IMR-90 (cell line): ENCODE results near the gene GABPA. TPM values are rescaled to one million over a fixed set of nuclear protein-coding genes. Genes with fewer than 3 reads are reported as not detected.

Source experiments
- ATAC-seq: fragments of 200-7000 bp; cut with Tn5 transposase; 2 replicates; pipeline ENCODE4 v1.9.1; 2020; ENCODE audit warnings: low read depth, mild to moderate bottlenecking, moderate library complexity
- BruUV-seq: library from RNA; stranded (reverse); fragments of 400-500 nt; replicated peaks from 2 replicates; lab custom pipeline; 2021; lab: Mats Ljungman, UMichigan
- CTCF ChIA-PET: fragments of 300-600 bp; formaldehyde crosslinking; extraction: SDS; loops from one replicate; lab custom pipeline; 2021; ENCODE audit warnings: antibody characterized with exemption; lab: Yijun Ruan, JAX
- POLR2A ChIA-PET: fragments of 300-600 bp; sonication (Branson Sonifier 250); formaldehyde crosslinking; loops from one replicate; lab custom pipeline; 2022; ENCODE audit warnings: antibody characterized with exemption; ENCODE audit not compliant: unreplicated experiment; lab: Charles Lee
- DNase-seq: peaks from one replicate; pipeline ENCODE4 v3.0.0; 2013
- H2AFZ ChIP-seq: replicated peaks from 2 replicates; pipeline ENCODE3; 2013; ENCODE audit warnings: low read length, mild to moderate bottlenecking; ENCODE audit not compliant: poor library complexity
- H2AK5ac ChIP-seq: 2 replicates; pipeline ENCODE4 v1.6.1; 2013; ENCODE audit warnings: low read depth, low read length, inconsistent platforms
- H2AK9ac ChIP-seq: replicated peaks from 2 replicates; pipeline ENCODE3; 2013; ENCODE audit warnings: mild to moderate bottlenecking, low read depth, low read length, moderate library complexity; ENCODE audit not compliant: poor library complexity
- H2BK120ac ChIP-seq: 2 replicates; pipeline ENCODE4 v1.6.1; 2013; ENCODE audit warnings: low read depth, low read length, inconsistent platforms
- H2BK15ac ChIP-seq: 3 replicates; pipeline ENCODE4 v1.6.1; 2013; ENCODE audit warnings: low read depth, low read length, inconsistent platforms
- H2BK20ac ChIP-seq: 2 replicates; pipeline ENCODE4 v1.6.1; 2013; ENCODE audit warnings: low read depth, mild to moderate bottlenecking, inconsistent platforms, low read length, moderate library complexity
- H2BK5ac ChIP-seq: 2 replicates; pipeline ENCODE4 v1.6.1; 2013; ENCODE audit warnings: mild to moderate bottlenecking, low read depth, low read length, inconsistent platforms; ENCODE audit not compliant: poor library complexity, severe bottlenecking
- H3K14ac ChIP-seq: replicated peaks from 2 replicates; pipeline ENCODE4 v1.6.1; 2013; ENCODE audit warnings: low read depth, low read length, inconsistent platforms
- H3K18ac ChIP-seq: 2 replicates; pipeline ENCODE4 v1.6.1; 2013; ENCODE audit warnings: low read depth, low read length, control low read depth
- H3K23ac ChIP-seq: 2 replicates; pipeline ENCODE4 v1.6.1; 2013; ENCODE audit warnings: low read depth, low read length, inconsistent platforms
- H3K27ac ChIP-seq: 2 replicates; pipeline ENCODE4 v1.5.1; 2013; ENCODE audit warnings: mild to moderate bottlenecking, control low read depth, low read length; ENCODE audit not compliant: insufficient read depth
- H3K27me3 ChIP-seq: 2 replicates; pipeline ENCODE4 v1.6.1; 2013; ENCODE audit warnings: low read length; ENCODE audit not compliant: control insufficient read depth, insufficient read depth
- H3K36me3 ChIP-seq: 2 replicates; pipeline ENCODE4 v1.6.1; 2013; ENCODE audit warnings: low read length, mixed read lengths; ENCODE audit not compliant: control insufficient read depth, insufficient read depth
- H3K4ac ChIP-seq: 2 replicates; pipeline ENCODE4 v1.6.1; 2013; ENCODE audit warnings: low read depth, low read length, inconsistent platforms
- H3K4me1 ChIP-seq: 2 replicates; pipeline ENCODE4 v1.6.1; 2013; ENCODE audit warnings: low read length, mixed read lengths; ENCODE audit not compliant: control insufficient read depth, insufficient read depth
- H3K4me2 ChIP-seq: 2 replicates; pipeline ENCODE4 v1.6.1; 2013; ENCODE audit warnings: low read depth, mild to moderate bottlenecking, control low read depth, low read length, moderate library complexity
- H3K4me3 ChIP-seq: 2 replicates; pipeline ENCODE4 v1.5.1; 2013; ENCODE audit warnings: low read depth, mild to moderate bottlenecking, control low read depth, low read length, moderate library complexity; ENCODE audit not compliant: insufficient read depth
- H3K56ac ChIP-seq: 2 replicates; pipeline ENCODE4 v1.6.1; 2013; ENCODE audit warnings: low read length, inconsistent platforms; ENCODE audit not compliant: insufficient read depth; ENCODE audit errors: extremely low read depth
- H3K79me1 ChIP-seq, 2 experiments: 2 replicates each; pipeline ENCODE4 v1.6.1; 2013; ENCODE audit warnings: low read length in 2 of 2, inconsistent platforms in 1 of 2, low read depth in 1 of 2
- H3K9ac ChIP-seq: 2 replicates; pipeline ENCODE4 v1.6.1; 2013; ENCODE audit warnings: low read depth, low read length, control low read depth
- H3K9me1 ChIP-seq: 2 replicates; pipeline ENCODE4 v1.6.1; 2013; ENCODE audit warnings: low read length, inconsistent platforms; ENCODE audit not compliant: insufficient read depth
- H3K9me3 ChIP-seq: 2 replicates; pipeline ENCODE4 v1.6.1; 2013; ENCODE audit warnings: low read length; ENCODE audit not compliant: control insufficient read depth, insufficient read depth
- H4K20me1 ChIP-seq: 2 replicates; pipeline ENCODE4 v1.6.1; 2013; ENCODE audit warnings: low read length, inconsistent platforms; ENCODE audit not compliant: insufficient read depth
- H4K5ac ChIP-seq: 2 replicates; pipeline ENCODE4 v1.6.1; 2013; ENCODE audit warnings: mild to moderate bottlenecking, low read depth, low read length, control low read depth
- H4K8ac ChIP-seq, 2 experiments: 2 replicates each; pipeline ENCODE4 v1.6.1; 2013; ENCODE audit warnings: low read depth in 2 of 2, low read length in 2 of 2, control low read depth in 1 of 2, inconsistent platforms in 1 of 2
- H4K91ac ChIP-seq: 2 replicates; pipeline ENCODE4 v1.6.1; 2013; ENCODE audit warnings: low read depth, low read length, inconsistent platforms; ENCODE audit not compliant: insufficient read depth
- CHD1 ChIP-seq: IDR thresholded peaks from 2 replicates; pipeline ENCODE4 v1.6.1; 2012; ENCODE audit warnings: low read depth, low read length, improper control_type of control experiment
- ELK1 ChIP-seq: fragments of 150-350 bp; IDR thresholded peaks from 2 replicates; pipeline ENCODE4 v1.6.1; 2016; ENCODE audit warnings: low read depth, mild to moderate bottlenecking, low read length, moderate library complexity, borderline replicate concordance
- MAZ ChIP-seq: IDR thresholded peaks from 2 replicates; pipeline ENCODE4 v1.6.1; 2012; ENCODE audit warnings: low read depth, mild to moderate bottlenecking, low read length, improper control_type of control experiment, moderate library complexity, borderline replicate concordance
- POLR2A ChIP-seq: IDR thresholded peaks from 2 replicates; pipeline ENCODE4 v1.6.1; 2012; ENCODE audit warnings: mild to moderate bottlenecking, low read depth, low read length
- WGBS, 2 experiments: methylation state at CpG; one replicate each; pipeline versions ENCODE4 v1.1.5 to v1.1.7; 2013; ENCODE audit warnings: missing lambda C conversion rate in 2 of 2; ENCODE audit not compliant: insufficient read length in 1 of 2; ENCODE audit errors: extremely low coverage in 2 of 2; 5-methylcytosine and 5-hydroxymethylcytosine counted together
- dilution Hi-C: fragments of 300-500 bp; cut with HindIII; formaldehyde crosslinking; loops from one replicate; pipeline ENCODE4 v1.14.3; 2018; ENCODE audit warnings: low sequenced_read_pairs; ENCODE audit not compliant: unreplicated experiment
- in situ Hi-C: fragments of 300-500 bp; cut with MboI; formaldehyde crosslinking; loops from 3 replicates; pipeline ENCODE4 v1.14.3; 2019; ENCODE audit warnings: low sequenced_read_pairs, inconsistent platforms, mixed read lengths
- intact Hi-C: fragments of 100-400 bp; cut with micrococcal nuclease; formaldehyde crosslinking; loops from 2 replicates; pipeline ENCODE4 v1.10.0; 2022
- polyA plus RNA-seq, 3 experiments: library from polyadenylated mRNA; depleted of rRNA; stranded (reverse); fragments of >200 nt; gene quantifications; 2 replicates each; pipeline ENCODE4 v1.2.3, GENCODE V29; 2012; ENCODE audit warnings: low replicate concordance in 1 of 3
- total RNA-seq: library from RNA; depleted of rRNA; stranded (reverse); fragments of >200 nt; gene quantifications from 2 replicates; pipeline ENCODE4 v1.2.3, GENCODE V29; 2012
- TF ChIP-seq, protein P1 (sequence below): fragments of 150-350 bp; IDR thresholded peaks from 2 replicates; pipeline ENCODE4 v1.6.1; 2017; ENCODE audit warnings: mild to moderate bottlenecking, antibody characterized with exemption, low read length, low read depth

The GABPA gene
- total and polyA plus RNA-seq, 2 of the 4 experiments (the other 2 are of a cell fraction): 9.0 to 17.0 TPM

DNA sequence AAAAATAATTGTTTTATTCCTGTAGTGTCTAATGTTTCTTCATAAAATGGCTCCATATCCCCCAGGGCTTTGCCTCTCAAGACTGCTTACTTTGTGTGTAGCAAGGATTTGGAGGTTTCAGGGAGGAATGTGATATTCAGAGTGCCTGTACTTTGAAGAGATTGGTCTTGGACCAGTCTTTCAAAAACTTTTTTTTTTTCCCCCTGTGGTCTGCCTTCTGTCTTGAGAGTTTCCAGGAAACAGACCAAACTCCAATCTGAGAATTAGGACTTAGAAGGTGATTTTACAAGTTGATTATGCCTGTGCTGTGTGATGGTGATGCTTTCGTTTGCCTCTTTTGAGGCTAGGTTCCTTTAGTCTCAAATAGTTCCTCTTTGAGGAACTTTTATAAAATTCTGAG lies 25.9 kb downstream of the GABPA start:
- no peak overlapping the region for H3K18ac ChIP-seq
- no TSS peak for BruUV-seq
- POLR2A ChIA-PET: no interaction called here
- in situ Hi-C loops (no loop called here), dilution Hi-C loops (no loop called here), intact Hi-C loops (loop anchor here (1.0 kb wide), 1 partner anchor 40 kb away; no protein-coding TSS in a partner anchor)
- H3K4me1 ChIP-seq: peaks cover 5% of the 10 kb centered on the region
- no peak overlapping the region for H4K5ac ChIP-seq
- H3K36me3 ChIP-seq: peaks cover 15% of the 10 kb centered on the region; the same call in 1 of the 2 replicates
- H3K56ac ChIP-seq: no peak overlapping the region
- H3K4me3 ChIP-seq: no peak overlapping the region
- TF ChIP-seq, protein P1, sequence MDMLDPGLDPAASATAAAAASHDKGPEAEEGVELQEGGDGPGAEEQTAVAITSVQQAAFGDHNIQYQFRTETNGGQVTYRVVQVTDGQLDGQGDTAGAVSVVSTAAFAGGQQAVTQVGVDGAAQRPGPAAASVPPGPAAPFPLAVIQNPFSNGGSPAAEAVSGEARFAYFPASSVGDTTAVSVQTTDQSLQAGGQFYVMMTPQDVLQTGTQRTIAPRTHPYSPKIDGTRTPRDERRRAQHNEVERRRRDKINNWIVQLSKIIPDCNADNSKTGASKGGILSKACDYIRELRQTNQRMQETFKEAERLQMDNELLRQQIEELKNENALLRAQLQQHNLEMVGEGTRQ: no peak
- TF ChIP-seq POLR2A (no peak), ELK1 (no peak), CHD1 (no peak), MAZ (no peak)
- no peak overlapping the region for H3K14ac ChIP-seq
- no peaks in the 10 kb centered on the region for H3K27me3 ChIP-seq
- no peak overlapping the region for H2AFZ ChIP-seq
- H4K8ac ChIP-seq: no peak overlapping the region
- ATAC-seq (no peak), DNase-seq (no peak)
- no peak overlapping the region for H3K4me2 ChIP-seq
- H2BK120ac ChIP-seq: no peak overlapping the region
- H3K9ac ChIP-seq: no peak overlapping the region
- no peaks in the 10 kb centered on the region for H3K9me3 ChIP-seq
- no peak overlapping the region for H3K4ac ChIP-seq
- H3K79me1 ChIP-seq: 0 out of 4 replicates have a peak, but pooled peaks cover 3 to 4% of the 10 kb centered on the region in 2 experiments
- no peak overlapping the region for H2AK9ac ChIP-seq
- no peak overlapping the region for H2BK15ac ChIP-seq
- H3K27ac ChIP-seq: no peak overlapping the region
- WGBS, 2 experiments: no CpG with 5 or more reads among the region's 1 CpG
- no peak overlapping the region for H2BK20ac ChIP-seq
- H4K91ac ChIP-seq: no peak overlapping the region
- H2BK5ac ChIP-seq: no peak overlapping the region
- CTCF ChIA-PET: no interaction called here
- H3K9me1 ChIP-seq: no peaks in the 10 kb centered on the region; the same call in 1 of the 2 replicates
- H2AK5ac ChIP-seq: no peak overlapping the region
- H3K23ac ChIP-seq: no peak overlapping the region
- H4K20me1 ChIP-seq: no peaks in the 10 kb centered on the region
